ENCODE measurements around the gene YEATS2.

DNA sequence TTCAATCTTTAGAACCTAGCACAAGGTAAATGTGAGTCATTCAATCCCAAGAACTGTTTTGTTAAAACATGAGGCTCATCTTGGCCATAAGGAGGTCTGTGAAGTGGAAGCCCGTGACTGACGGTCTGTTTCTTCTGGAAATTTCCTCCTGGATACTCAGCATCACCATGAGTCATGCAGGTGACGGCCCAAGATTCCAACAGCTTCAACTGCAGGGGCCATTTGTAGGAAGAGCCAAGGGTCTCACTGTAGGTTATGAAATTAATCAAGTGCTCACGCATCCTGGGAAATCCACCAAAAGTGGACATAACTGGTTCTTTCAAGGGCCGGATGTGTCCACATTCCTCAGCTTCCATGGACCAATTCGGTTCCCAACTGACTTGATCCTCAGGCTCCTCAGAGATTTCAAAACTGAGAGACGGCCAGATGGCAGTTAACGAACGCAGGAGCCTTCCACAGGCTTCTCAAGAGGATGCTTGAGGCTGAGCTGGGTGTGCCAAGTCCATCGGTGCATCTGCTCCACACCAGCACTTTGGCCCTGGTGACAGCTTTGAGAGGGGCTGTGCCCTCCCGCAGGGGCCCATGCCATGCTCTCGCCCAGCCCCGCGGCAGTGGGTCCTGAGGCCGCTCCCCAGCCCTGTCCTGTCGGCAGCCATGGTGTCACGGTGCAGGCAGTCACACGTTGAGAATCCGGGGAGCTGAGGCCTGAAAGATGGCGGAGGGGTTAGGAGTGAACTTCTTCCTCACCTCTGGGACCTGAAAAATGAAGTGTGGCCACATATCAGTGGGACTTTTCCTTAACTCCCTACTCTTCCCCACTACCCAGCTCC lies 119.3 kb downstream of the YEATS2 start:
- no peak for TF ChIP-seq POLR2A (IDR thresholded peaks at IDR 0.05)
- TF ChIP-seq, protein P1, sequence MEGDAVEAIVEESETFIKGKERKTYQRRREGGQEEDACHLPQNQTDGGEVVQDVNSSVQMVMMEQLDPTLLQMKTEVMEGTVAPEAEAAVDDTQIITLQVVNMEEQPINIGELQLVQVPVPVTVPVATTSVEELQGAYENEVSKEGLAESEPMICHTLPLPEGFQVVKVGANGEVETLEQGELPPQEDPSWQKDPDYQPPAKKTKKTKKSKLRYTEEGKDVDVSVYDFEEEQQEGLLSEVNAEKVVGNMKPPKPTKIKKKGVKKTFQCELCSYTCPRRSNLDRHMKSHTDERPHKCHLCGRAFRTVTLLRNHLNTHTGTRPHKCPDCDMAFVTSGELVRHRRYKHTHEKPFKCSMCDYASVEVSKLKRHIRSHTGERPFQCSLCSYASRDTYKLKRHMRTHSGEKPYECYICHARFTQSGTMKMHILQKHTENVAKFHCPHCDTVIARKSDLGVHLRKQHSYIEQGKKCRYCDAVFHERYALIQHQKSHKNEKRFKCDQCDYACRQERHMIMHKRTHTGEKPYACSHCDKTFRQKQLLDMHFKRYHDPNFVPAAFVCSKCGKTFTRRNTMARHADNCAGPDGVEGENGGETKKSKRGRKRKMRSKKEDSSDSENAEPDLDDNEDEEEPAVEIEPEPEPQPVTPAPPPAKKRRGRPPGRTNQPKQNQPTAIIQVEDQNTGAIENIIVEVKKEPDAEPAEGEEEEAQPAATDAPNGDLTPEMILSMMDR (IDR thresholded peaks at IDR 0.05 in 4 of 5, conservative IDR thresholded peaks at IDR 0.05 in 1 of 5): no peak
